HEK293 (cell line): ENCODE data around the gene TLE2.

Experiments used
- SETDB1 ChIP-seq: IDR thresholded peaks from one replicate; pipeline ENCODE4 v1.6.1; 2017; ENCODE audit warnings: mild to moderate bottlenecking, low read length, moderate library complexity, mixed read lengths; ENCODE audit not compliant: insufficient read length
- TCF7L2 ChIP-seq: IDR thresholded peaks from 2 replicates; pipeline ENCODE4 v1.6.1; 2011; ENCODE audit warnings: low read depth, mild to moderate bottlenecking, inconsistent platforms, low read length, moderate library complexity, borderline replicate concordance
- ZNF239 ChIP-seq: fragments of 450-650 bp; formaldehyde crosslinking; IDR thresholded peaks from 2 replicates; pipeline ENCODE4 v1.5.1; 2016; ENCODE audit warnings: missing biosample characterization, missing genetic modification characterization
- ZNF677 ChIP-seq: fragments of 450-650 bp; IDR thresholded peaks from 2 replicates; pipeline ENCODE4 v1.5.0; 2018; ENCODE audit warnings: missing biosample characterization, mild to moderate bottlenecking, missing genetic modification characterization, moderate library complexity
- ZNF701 ChIP-seq: fragments of 450-650 bp; formaldehyde crosslinking; IDR thresholded peaks from 2 replicates; pipeline ENCODE4 v1.5.1; 2016; ENCODE audit warnings: missing biosample characterization, missing genetic modification characterization

DNA sequence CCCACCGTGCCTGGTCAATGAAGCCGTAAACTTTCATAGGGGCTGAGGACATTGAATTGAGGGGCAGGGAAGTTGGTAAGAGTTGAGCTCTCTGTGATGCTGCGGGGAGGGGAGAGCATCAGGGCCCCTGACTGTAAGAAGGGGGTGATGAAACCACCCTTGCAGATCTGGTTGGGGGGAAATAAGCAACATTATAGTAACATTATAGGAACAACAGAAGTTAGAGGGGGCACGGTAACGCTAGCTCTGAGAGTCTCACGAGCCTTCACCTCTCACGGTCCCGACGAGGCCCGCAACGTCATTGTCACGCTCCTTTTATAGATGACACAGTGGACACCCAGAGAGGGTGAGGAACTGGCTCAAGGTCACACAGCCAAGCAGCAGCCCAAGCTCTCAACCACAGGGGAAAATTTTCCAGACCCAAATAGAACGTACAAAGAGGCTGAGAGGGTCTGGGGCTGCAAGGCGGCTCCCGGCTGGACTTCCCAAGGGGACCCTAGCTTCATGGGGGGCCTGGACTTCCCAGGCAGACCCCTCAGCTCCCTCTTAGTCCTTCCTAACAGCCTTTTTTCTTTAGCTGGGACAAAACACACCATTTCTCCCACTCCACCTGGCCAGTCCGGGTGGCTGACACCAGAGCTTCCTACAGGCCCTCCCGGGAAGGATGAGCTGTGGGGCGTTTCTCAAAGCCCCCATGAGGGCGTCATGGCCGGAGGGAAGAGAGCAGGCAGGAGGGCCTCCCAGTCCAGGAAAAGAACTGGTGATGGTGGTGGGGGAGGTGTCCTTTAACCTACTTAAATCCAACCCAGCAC is 29.1 kb upstream of the TLE2 start:
- TF ChIP-seq ZNF701 (tag by site-specific recombination) (no peak), TCF7L2 (no peak), ZNF677 (no peak), ZNF239 (tag by site-specific recombination) (no peak), SETDB1 (no peak)
